WTC11 (cell line): ENCODE results near the gene TMEM17.

ENCODE experiments used
- AFF4 ChIP-seq: sonication (generic); formaldehyde crosslinking; IDR thresholded peaks from 2 replicates; pipeline ENCODE4 v1.8.1; 2023; ENCODE audit warnings: mild to moderate bottlenecking, missing genetic modification reagents, borderline replicate concordance
- CTCF ChIP-seq: fragments of 200-600 bp; IDR thresholded peaks from 2 replicates; pipeline ENCODE4 v1.8.0; 2022; ENCODE audit warnings: antibody characterized with exemption
- HMGA2 ChIP-seq: fragments of 250-450 bp; sonication (Bioruptor Pico); IDR thresholded peaks from 2 replicates; pipeline ENCODE4 v1.4.0; 2021; ENCODE audit warnings: mild to moderate bottlenecking, moderate library complexity
- NR3C1 ChIP-seq: sonication (generic); formaldehyde crosslinking; conservative IDR thresholded peaks from 2 replicates; pipeline ENCODE4 v1.8.1; 2023; ENCODE audit warnings: low read depth, mild to moderate bottlenecking, missing genetic modification reagents
- SMAD3 ChIP-seq: sonication (generic); formaldehyde crosslinking; IDR thresholded peaks from 2 replicates; pipeline ENCODE4 v1.8.0; 2022; ENCODE audit warnings: missing genetic modification reagents, mild to moderate bottlenecking, borderline replicate concordance
- TCF7 ChIP-seq: sonication (generic); formaldehyde crosslinking; IDR thresholded peaks from 2 replicates; pipeline ENCODE4 v1.8.0; 2022; ENCODE audit warnings: mild to moderate bottlenecking, low read depth, missing genetic modification reagents, moderate library complexity
- ZNF138 ChIP-seq: sonication (generic); formaldehyde crosslinking; conservative IDR thresholded peaks from 2 replicates; pipeline ENCODE4 v1.8.1; 2022; ENCODE audit warnings: mild to moderate bottlenecking, moderate library complexity, missing genetic modification reagents
- ZNF232 ChIP-seq: sonication (generic); formaldehyde crosslinking; IDR thresholded peaks from 2 replicates; pipeline ENCODE4 v1.8.0; 2022; ENCODE audit warnings: mild to moderate bottlenecking, missing genetic modification reagents

- no peak for TF ChIP-seq ZNF138 (CRISPR knock-in tag)
- TF ChIP-seq CTCF: no peak
- TF ChIP-seq ZNF232 (CRISPR knock-in tag): no peak
- no peak for TF ChIP-seq AFF4 (CRISPR knock-in tag)
- no peak for TF ChIP-seq NR3C1
- TF ChIP-seq SMAD3 (CRISPR knock-in tag): no peak
- TF ChIP-seq HMGA2 (CRISPR knock-in tag): no peak
- no peak for TF ChIP-seq TCF7 (CRISPR knock-in tag)
Observed at GRCh38 chr2:62452701-62453454, 53.1 kb downstream of the TMEM17 start.
